HL-60 (cell line): ENCODE results near the gene SEMG2.

Source experiments
- DNase-seq, 2 experiments: peaks; one replicate each; pipeline ENCODE4 v3.0.0-alpha.2; 2010 to 2020; ENCODE audit warnings: low read depth in 1 of 2, low spot score in 1 of 2
- H3K27ac ChIP-seq: fragments of 250-450 bp; sonication (Bioruptor Pico); replicated peaks from 2 replicates; pipeline ENCODE4 v1.5.1; 2020; ENCODE audit warnings: mild to moderate bottlenecking, moderate library complexity
- H3K27me3 ChIP-seq: fragments of 250-450 bp; sonication (Bioruptor Pico); 2 replicates; pipeline ENCODE4 v1.5.1; 2021; ENCODE audit warnings: mild to moderate bottlenecking, moderate library complexity; ENCODE audit not compliant: insufficient read depth, poor library complexity, severe bottlenecking
- H3K4me3 ChIP-seq: replicated peaks from 2 replicates; pipeline ENCODE4 v1.5.1; 2011; ENCODE audit warnings: mild to moderate bottlenecking, control low read depth, low read length; ENCODE audit not compliant: insufficient read depth
- CTCF ChIP-seq: IDR thresholded peaks from one replicate; pipeline ENCODE4 v1.5.1; 2011; ENCODE audit warnings: low read length, control low read depth, inconsistent platforms; ENCODE audit not compliant: insufficient read depth
- GABPA ChIP-seq: IDR thresholded peaks from 2 replicates; pipeline ENCODE4 v1.6.1; 2012; ENCODE audit warnings: low read depth
- POLR2AphosphoS5 ChIP-seq: IDR thresholded peaks from 2 replicates; pipeline ENCODE4 v1.6.1; 2012; ENCODE audit warnings: low read depth
- REST ChIP-seq: IDR thresholded peaks from 2 replicates; pipeline ENCODE4 v1.6.1; 2012; ENCODE audit warnings: low read depth; ENCODE audit not compliant: insufficient replicate concordance
- SPI1 ChIP-seq: IDR thresholded peaks from 2 replicates; pipeline ENCODE4 v1.6.1; 2012; ENCODE audit warnings: low read depth, mild to moderate bottlenecking, borderline replicate concordance

The SEMG2 gene

GRCh38 chr20:45183084-45183483 is 38.1 kb upstream of the SEMG2 start:
- Histone ChIP-seq H3K27ac (no peak overlapping the region), H3K4me3 (no peak overlapping the region), H3K27me3 (no peaks in the 10 kb centered on the region)
- TF ChIP-seq POLR2AphosphoS5 (no peak), SPI1 (no peak), CTCF (no peak), REST (no peak), GABPA (no peak)
- no peak for DNase-seq

- H3K4me3 ChIP-seq = no peak overlapping the region
- peak overlapping the region; percentile 58 for H3K27ac ChIP-seq
- no peak for TF ChIP-seq POLR2AphosphoS5
- TF ChIP-seq SPI1 = no peak
- TF ChIP-seq CTCF = no peak
- no peak for TF ChIP-seq GABPA
- TF ChIP-seq REST = no peak
- H3K27me3 ChIP-seq = no peaks in the 10 kb centered on the region
- DNase-seq = no peak
Measured at GRCh38 chr20:45187693-45188092, 33.5 kb upstream of the SEMG2 start.

GRCh38 chr20:45189067-45189609 is 32.0 kb upstream of the SEMG2 start:
- Histone ChIP-seq H3K27ac (no peak overlapping the region), H3K27me3 (no peaks in the 10 kb centered on the region), H3K4me3 (no peak overlapping the region)
- no peak for DNase-seq
- TF ChIP-seq CTCF (no peak), GABPA (no peak)

GRCh38 chr20:45189861-45190260 is 31.3 kb upstream of the SEMG2 start:
- TF ChIP-seq POLR2AphosphoS5 = no peak
- TF ChIP-seq SPI1 = no peak
- TF ChIP-seq REST = no peak
- TF ChIP-seq GABPA = no peak
- no peak for TF ChIP-seq CTCF
- Histone ChIP-seq H3K27me3 (no peaks in the 10 kb centered on the region), H3K4me3 (no peak overlapping the region), H3K27ac (no peak overlapping the region)
- DNase-seq = no peak
